Tibial nerve (tissue), 4 donors: ENCODE results near the gene DRD4.

Experiments
- CTCF ChIP-seq, 5 experiments: fragments of 200-600 bp in 3 of 5; fragments of 450-650 bp in 2 of 5; sonication (generic) in 3 of 5; IDR thresholded peaks; one replicate each; pipeline ENCODE4 v1.5.1; 2016 to 2019; ENCODE audit warnings: antibody characterized with exemption in 5 of 5, mild to moderate bottlenecking in 3 of 5, moderate library complexity in 2 of 5
- EP300 ChIP-seq, 2 donors: sonication (generic); formaldehyde crosslinking; IDR thresholded peaks; one replicate each; pipeline ENCODE4 v1.6.1; 2017; ENCODE audit warnings: antibody characterized with exemption in 2 of 2, mild to moderate bottlenecking in 1 of 2
- POLR2A ChIP-seq, 2 donors: fragments of 450-650 bp; IDR thresholded peaks; one replicate each; pipeline ENCODE4 v1.6.1; 2017; ENCODE audit warnings: antibody characterized with exemption in 2 of 2, mild to moderate bottlenecking in 2 of 2, moderate library complexity in 2 of 2

GRCh38 chr11:637593-638521 is 788 bp downstream of the DRD4 start:
- TF ChIP-seq CTCF (IDR thresholded peaks at IDR 0.05) (no peak), POLR2A (IDR thresholded peaks at IDR 0.05) (no peak), EP300 (IDR thresholded peaks at IDR 0.05) (no peak)
